Lower leg skin (tissue), 3 donors: ENCODE data around the gene TENM4.

Experiments used
- POLR2A ChIP-seq, 2 donors: fragments of 450-650 bp; IDR thresholded peaks; one replicate each; pipeline ENCODE4 v1.6.1; 2016 to 2017; ENCODE audit warnings: antibody characterized with exemption in 2 of 2, mild to moderate bottlenecking in 1 of 2, moderate library complexity in 1 of 2
- TF ChIP-seq, protein P1 (sequence below), 3 donors: fragments of 450-650 bp; IDR thresholded peaks; one replicate each; pipeline ENCODE4 v1.5.1; 2016; ENCODE audit warnings: antibody characterized with exemption in 3 of 3, mild to moderate bottlenecking in 3 of 3, moderate library complexity in 2 of 3

GRCh38 chr11:78649361-78650215 is 791.2 kb downstream of the TENM4 start:
- TF ChIP-seq, protein P1, sequence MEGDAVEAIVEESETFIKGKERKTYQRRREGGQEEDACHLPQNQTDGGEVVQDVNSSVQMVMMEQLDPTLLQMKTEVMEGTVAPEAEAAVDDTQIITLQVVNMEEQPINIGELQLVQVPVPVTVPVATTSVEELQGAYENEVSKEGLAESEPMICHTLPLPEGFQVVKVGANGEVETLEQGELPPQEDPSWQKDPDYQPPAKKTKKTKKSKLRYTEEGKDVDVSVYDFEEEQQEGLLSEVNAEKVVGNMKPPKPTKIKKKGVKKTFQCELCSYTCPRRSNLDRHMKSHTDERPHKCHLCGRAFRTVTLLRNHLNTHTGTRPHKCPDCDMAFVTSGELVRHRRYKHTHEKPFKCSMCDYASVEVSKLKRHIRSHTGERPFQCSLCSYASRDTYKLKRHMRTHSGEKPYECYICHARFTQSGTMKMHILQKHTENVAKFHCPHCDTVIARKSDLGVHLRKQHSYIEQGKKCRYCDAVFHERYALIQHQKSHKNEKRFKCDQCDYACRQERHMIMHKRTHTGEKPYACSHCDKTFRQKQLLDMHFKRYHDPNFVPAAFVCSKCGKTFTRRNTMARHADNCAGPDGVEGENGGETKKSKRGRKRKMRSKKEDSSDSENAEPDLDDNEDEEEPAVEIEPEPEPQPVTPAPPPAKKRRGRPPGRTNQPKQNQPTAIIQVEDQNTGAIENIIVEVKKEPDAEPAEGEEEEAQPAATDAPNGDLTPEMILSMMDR (IDR thresholded peaks at IDR 0.05): no peak
- TF ChIP-seq POLR2A (IDR thresholded peaks at IDR 0.05): no peak
